Glutamatergic neuron (in vitro differentiated cells): ENCODE data around the gene GMDS. TPM values are rescaled to one million over a fixed set of nuclear protein-coding genes. Genes with fewer than 3 reads are reported as not detected.

ENCODE experiments used
- DNase-seq: peaks from one replicate; pipeline ENCODE4 v3.0.0; 2022
- H3K27ac Mint-ChIP-seq: one replicate; pipeline ENCODE4 v1.8.0; 2020; ENCODE audit warnings: mild to moderate bottlenecking, mixed read lengths, inconsistent platforms; ENCODE audit not compliant: unreplicated experiment
- H3K27me3 Mint-ChIP-seq: one replicate; pipeline ENCODE4 v1.8.0; 2020; ENCODE audit warnings: mild to moderate bottlenecking, moderate library complexity, mixed read lengths, inconsistent platforms; ENCODE audit not compliant: unreplicated experiment
- H3K36me3 Mint-ChIP-seq: one replicate; pipeline ENCODE4 v1.8.0; 2020; ENCODE audit warnings: mild to moderate bottlenecking, mixed read lengths, inconsistent platforms; ENCODE audit not compliant: unreplicated experiment
- H3K4me1 Mint-ChIP-seq: one replicate; pipeline ENCODE4 v1.8.0; 2020; ENCODE audit warnings: mild to moderate bottlenecking, low read depth, mixed read lengths, inconsistent platforms; ENCODE audit not compliant: unreplicated experiment
- H3K4me3 Mint-ChIP-seq: one replicate; pipeline ENCODE4 v1.8.0; 2020; ENCODE audit warnings: mild to moderate bottlenecking, mixed read lengths, inconsistent platforms; ENCODE audit not compliant: unreplicated experiment
- H3K9me3 Mint-ChIP-seq: one replicate; pipeline ENCODE4 v1.8.0; 2020; ENCODE audit warnings: mild to moderate bottlenecking, moderate library complexity, mixed read lengths, inconsistent platforms; ENCODE audit not compliant: unreplicated experiment
- total RNA-seq: library from RNA; stranded (reverse); fragmentation: NEBNext Ultra II Directional; extraction: Animal tissue kit (Norgen Biotek cat#: 25700); gene quantifications from one replicate; pipeline ENCODE4 v1.2.1, GENCODE V29; 2021; ENCODE audit not compliant: unreplicated experiment
- TF ChIP-seq, protein P1 (sequence below): fragments of 200-600 bp; sonication (generic); IDR thresholded peaks from one replicate; pipeline ENCODE4 v1.5.0; 2021; ENCODE audit not compliant: partially characterized antibody, unreplicated experiment

The GMDS gene
- total RNA-seq, 1 donor from 2014 or later: 8.9 TPM

DNA sequence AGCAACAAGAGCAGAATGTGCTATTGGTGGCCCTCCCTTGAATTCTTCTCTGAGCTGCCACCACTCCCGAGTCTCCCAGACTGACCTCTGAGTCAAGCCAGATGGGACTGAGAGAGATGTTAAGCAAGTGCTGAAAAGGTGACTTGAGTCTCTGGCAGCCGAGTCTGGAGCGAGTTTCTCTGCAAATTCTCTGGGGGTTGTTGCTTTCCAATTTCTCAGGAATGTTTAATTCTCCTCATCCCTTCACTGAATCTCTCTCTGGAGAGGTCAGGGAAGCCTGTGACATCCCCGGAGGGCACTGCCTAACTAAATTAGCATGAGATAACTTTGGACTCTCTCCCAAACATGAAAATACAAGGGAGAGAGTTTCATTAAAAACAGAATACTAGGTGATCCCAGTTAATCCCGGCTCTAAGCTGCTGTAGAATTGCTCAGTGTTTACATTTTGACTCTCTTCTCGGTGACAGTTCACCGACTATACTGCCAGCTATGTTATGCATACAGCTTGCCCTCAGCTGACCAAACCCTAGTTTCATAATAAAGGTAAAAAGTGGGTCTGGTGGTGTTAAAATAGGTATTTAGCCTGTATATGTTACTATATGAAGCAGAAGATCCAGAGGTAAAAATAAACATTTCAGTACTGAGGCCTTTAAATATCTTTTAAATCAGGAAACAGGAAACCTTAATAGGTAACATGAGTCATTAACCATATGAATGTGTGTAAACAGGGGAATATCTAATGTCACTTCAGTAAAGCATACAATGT lies 477.7 kb downstream of the GMDS start:
- no peak overlapping the region for H3K4me3 Mint-ChIP-seq
- H3K27me3 Mint-ChIP-seq: no peaks in the 10 kb centered on the region
- peaks cover 5% of the 10 kb centered on the region for H3K4me1 Mint-ChIP-seq
- DNase-seq: no peak
- TF ChIP-seq, protein P1, sequence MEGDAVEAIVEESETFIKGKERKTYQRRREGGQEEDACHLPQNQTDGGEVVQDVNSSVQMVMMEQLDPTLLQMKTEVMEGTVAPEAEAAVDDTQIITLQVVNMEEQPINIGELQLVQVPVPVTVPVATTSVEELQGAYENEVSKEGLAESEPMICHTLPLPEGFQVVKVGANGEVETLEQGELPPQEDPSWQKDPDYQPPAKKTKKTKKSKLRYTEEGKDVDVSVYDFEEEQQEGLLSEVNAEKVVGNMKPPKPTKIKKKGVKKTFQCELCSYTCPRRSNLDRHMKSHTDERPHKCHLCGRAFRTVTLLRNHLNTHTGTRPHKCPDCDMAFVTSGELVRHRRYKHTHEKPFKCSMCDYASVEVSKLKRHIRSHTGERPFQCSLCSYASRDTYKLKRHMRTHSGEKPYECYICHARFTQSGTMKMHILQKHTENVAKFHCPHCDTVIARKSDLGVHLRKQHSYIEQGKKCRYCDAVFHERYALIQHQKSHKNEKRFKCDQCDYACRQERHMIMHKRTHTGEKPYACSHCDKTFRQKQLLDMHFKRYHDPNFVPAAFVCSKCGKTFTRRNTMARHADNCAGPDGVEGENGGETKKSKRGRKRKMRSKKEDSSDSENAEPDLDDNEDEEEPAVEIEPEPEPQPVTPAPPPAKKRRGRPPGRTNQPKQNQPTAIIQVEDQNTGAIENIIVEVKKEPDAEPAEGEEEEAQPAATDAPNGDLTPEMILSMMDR: no peak
- H3K27ac Mint-ChIP-seq: no peak overlapping the region
- H3K9me3 Mint-ChIP-seq: no peaks in the 10 kb centered on the region
- no peaks in the 10 kb centered on the region for H3K36me3 Mint-ChIP-seq

DNA sequence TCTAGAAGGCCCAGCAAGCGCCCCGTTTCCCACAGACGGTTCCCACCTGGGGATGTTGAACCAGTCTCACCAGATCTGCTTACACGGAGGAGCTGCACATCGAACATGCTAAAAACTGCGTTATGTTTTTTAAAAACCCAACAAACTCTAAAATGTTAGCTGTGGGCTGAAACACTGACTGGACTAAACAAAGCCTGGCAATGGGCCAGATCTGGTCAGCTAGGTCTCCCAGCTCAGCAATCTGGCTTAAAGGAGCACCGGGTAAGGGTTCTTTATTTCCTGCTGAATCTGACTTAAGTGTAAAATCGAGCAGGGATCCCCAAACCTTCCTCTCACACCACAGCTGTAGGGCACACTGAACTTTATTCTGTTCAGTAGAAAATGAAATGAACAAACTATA lies 478.8 kb downstream of the GMDS start:
- Mint-ChIP-seq H3K36me3 (no peaks in the 10 kb centered on the region), H3K27me3 (no peaks in the 10 kb centered on the region), H3K4me1 (peaks cover 5% of the 10 kb centered on the region), H3K4me3 (no peak overlapping the region), H3K27ac (no peak overlapping the region), H3K9me3 (no peaks in the 10 kb centered on the region)
- TF ChIP-seq, protein P1: no peak
- no peak for DNase-seq

DNA sequence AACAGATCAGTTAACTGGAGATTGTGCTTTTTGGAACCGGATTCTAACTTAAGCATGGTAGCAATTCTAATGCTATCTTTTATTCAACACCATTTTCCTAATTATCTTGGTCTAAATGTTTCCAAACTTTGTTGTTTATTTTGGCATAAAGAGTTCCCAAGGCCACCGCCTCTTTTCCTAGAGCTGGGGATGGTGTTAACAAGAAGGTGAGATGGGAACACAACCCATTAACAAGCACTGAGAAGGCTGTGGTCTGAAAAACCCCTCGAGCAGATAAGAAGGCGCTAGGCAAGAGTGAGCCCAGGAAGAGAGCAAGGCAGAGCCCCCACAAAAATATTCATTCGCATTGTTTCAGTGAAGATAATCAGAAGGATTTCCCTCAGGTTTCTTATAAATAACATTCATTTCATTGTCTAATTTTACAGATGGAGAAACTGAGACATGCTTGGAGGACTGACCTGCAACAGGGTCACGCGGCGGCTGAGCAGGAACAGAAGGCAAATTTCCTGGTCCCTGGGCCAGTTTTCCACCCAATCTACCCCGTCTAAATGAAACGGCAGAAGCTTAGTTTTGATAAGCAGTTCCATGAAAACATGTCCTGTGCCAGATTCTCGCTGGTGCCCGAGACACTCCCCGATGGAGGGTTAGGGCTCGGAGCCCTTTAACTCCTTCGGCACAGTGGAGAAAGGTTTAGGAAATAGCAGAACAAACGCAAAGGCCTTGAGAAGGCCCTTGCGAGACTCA lies 480.1 kb downstream of the GMDS start:
- Mint-ChIP-seq H3K9me3 (no peaks in the 10 kb centered on the region), H3K4me3 (no peak overlapping the region), H3K36me3 (no peaks in the 10 kb centered on the region), H3K27me3 (no peaks in the 10 kb centered on the region), H3K4me1 (peaks cover 5% of the 10 kb centered on the region), H3K27ac (no peak overlapping the region)
- no peak for DNase-seq
- TF ChIP-seq, protein P1: no peak

DNA sequence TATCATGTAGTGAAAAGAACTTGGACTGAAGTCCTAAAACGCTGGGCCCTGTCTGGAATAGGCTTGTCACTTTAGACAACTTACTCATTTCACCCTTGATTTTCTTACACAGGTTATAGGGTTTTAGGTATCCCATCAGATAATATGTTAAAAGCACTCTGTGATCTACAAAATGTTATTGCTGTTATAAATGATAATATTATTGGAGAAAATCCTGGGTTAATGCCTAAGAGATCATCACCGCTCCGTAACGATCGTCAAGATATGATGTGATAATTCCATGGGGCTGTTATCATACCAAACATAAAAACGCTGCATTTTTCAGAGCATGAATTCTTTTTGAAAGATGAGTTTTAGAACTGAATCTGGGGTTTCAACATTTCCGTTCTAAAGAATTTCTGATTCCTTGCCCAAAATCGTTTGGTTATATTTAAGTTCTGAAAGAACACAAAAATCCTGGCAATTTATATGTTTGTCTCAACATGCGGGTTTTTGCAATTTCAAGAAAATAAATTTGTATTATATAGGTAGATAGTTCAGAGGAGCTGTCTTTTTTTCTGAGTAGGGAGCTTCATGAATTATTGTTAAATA lies 480.9 kb downstream of the GMDS start:
- TF ChIP-seq, protein P1: no peak
- Mint-ChIP-seq H3K4me1 (peaks cover 5% of the 10 kb centered on the region), H3K4me3 (no peak overlapping the region), H3K36me3 (no peaks in the 10 kb centered on the region), H3K27me3 (no peaks in the 10 kb centered on the region), H3K27ac (no peak overlapping the region), H3K9me3 (no peaks in the 10 kb centered on the region)
- DNase-seq: no peak

DNA sequence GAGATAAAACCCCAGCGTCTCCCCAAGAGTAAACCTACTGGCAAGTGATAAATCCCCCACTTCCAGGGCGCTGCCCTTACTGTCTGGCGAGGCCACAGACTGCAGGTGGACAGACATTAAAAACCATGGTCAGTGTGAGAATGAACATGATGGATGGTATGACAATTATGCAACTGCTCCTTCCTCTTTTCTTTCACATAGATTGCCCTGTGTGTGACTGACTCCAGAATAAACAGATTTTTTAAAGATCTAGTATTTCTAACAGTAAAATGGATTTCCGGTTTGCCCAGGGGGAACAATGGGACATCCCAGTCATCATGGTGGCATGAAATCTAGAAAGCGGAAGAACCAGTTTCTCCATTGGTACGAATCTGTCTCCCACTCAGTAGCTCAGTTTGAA lies 482.0 kb downstream of the GMDS start:
- Mint-ChIP-seq H3K9me3 (no peaks in the 10 kb centered on the region), H3K27me3 (no peaks in the 10 kb centered on the region), H3K27ac (no peak overlapping the region), H3K4me3 (no peak overlapping the region), H3K36me3 (no peaks in the 10 kb centered on the region), H3K4me1 (peaks cover 5% of the 10 kb centered on the region)
- TF ChIP-seq, protein P1: no peak
- DNase-seq: no peak
